Iris pigment epithelial cell (primary cell): ENCODE data around the gene CCR7.
"Not testable (repeated sequence)": the region's sequence is repeated elsewhere in the genome, so short reads cannot be mapped to it uniquely, and the experiment has no call there.

Source experiments
- DNase-seq: peaks from one replicate; pipeline ENCODE4 v3.0.0-alpha.2; 2011; ENCODE audit warnings: low read depth

CCR7 gene

GRCh38 chr17:40597556-40598300, 32.5 kb upstream of the CCR7 start:
- no peak for DNase-seq

DNA sequence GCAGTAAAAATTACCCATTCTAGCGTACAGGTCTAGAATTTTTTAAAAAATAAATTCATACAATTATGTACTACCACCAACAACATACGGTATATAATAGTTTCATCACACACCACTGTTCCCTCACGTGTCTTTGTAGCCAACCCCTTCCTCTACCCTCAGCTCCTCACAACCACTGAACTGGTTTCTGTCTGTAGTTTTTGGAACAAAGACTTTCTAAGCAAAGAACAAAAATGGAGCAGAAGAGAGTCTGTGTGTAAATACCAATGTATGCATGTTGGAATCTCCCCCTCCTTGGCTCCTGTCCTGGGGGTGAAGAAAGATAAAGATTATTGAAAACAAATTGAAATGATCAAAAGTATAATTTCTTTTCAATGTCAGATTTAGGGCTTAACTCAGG, 31.9 kb upstream of the CCR7 start:
- DNase-seq, result no peak

- DNase-seq, result no peak
Observed at GRCh38 chr17:40596261-40596919, 31.1 kb upstream of the CCR7 start.

DNA sequence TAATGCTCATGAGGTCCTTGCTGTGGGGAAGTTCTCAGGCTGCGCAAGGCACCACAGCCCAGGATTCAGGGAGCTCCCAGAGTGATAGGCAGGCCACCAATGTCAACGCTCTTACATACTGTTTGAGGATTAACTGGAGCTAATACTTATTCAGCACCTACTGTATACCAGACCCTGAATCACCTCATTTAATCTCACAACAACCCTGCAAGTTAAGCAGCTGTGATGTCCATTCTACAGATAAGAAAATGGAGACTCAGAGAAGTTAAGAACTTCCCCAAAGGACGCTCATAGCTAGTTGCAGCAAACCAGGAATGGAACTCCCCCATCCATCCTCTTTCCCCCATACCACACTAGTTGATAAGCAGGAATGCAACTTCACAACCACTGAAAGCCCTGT, 25.5 kb upstream of the CCR7 start:
- no peak for DNase-seq

DNA sequence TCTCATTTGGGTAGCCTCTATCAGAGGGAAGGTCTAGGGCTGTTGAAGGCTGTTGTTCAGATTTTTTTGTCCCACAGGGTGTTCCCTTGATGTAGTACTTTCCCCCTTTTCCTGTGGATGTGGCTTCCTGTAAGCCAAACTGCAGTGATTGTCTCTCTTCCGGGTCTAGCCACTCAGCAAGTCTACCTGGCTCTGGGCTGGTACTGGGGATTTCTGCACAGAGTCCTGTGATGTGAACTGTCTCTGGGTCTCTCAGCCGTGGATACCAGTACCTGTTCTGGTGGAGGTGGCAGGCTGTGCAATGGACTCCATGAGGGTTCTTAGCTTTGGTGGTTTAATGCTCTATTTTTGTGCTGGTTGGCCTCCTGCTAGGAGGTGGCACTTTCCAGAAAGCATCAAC, 23.3 kb upstream of the CCR7 start:
- no peak for DNase-seq

- not testable (repeated sequence) for DNase-seq
Observed at GRCh38 chr17:40586264-40586663, 21.0 kb upstream of the CCR7 start.

DNA sequence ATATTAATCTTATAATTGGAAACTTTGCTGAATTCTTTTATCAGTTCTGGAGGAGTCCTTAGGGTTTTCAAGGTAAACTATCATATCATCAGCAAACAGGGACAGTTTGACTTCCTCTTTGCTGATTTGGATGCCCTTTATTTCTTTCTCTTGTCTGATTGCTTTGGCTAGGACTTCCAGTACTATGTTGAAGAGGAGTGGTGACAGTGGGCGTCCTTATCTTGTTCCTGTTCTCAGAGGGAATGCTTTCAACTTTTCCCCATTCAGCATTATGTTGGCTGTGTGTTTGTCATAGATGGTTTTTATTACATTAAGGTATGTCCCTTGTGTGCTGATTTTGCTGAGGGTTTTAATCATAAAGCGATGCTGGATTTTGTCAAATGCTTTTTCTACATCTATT, 19.7 kb upstream of the CCR7 start:
- DNase-seq, result not testable (repeated sequence)

- no peak for DNase-seq
Observed at GRCh38 chr17:40582328-40582901, 17.1 kb upstream of the CCR7 start.

DNA sequence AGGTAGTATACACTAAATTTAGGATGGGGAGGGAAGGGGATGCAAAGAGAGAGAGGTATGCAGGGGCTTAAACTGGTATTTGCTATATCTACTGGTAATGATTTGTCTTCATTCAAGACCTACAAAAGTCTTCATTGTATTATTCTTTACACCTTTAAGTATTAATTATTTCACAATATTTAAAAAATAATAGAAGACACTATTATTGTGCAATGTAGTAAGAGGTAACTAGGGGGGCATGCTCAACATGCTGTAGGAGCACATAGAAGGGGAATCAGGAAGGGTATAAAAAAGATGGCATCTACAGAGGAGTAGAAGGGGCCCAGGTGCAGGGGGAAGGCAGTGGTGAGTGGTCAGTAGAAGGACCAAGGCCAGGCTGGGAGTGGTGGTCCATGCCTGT, 14.9 kb upstream of the CCR7 start:
- no peak for DNase-seq

- DNase-seq, result no peak
Observed at GRCh38 chr17:40579471-40579870, 14.2 kb upstream of the CCR7 start.

DNA sequence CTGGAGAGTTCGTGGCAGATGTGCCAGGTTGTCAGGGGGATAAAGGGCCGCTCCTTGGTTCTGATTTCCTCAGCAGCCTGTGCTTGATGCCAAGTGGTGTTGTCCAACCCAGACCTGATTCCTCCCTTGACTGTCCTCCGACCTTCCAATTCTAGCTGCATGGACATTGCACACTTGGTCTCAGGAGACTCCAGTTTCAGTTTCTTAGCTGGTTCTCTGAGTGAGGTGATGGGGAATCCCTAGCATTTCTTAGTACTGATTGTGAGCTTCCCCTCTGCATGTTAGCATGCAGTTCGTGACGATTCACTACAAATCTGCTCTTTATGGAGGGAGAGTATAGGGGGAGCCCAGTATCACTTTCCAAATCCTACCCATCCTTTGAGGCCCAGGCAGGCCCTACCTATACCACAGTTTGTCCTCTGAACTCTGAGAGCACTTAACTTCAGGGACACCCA, 12.4 kb upstream of the CCR7 start:
- DNase-seq, result no peak

GRCh38 chr17:40576113-40576740, 11.0 kb upstream of the CCR7 start:
- DNase-seq, result no peak

DNA sequence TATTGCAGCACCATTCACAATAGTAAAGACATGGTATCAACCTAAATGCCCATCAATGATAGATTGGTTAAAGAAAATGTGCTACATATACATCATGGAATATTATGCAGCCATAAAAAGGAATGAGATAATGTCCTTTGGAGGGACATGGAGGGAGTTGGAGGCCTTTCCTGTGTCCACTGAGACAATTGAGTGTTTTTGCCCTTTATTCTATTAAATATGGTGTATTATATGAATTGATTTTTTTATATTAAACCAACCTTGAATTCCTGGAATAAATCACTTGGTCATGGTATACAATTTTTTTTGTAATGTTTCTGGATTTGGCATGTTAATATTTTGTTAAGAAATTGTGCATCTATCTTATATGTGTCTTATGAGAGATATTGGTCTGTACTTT, 9.0 kb upstream of the CCR7 start:
- DNase-seq, result no peak

DNA sequence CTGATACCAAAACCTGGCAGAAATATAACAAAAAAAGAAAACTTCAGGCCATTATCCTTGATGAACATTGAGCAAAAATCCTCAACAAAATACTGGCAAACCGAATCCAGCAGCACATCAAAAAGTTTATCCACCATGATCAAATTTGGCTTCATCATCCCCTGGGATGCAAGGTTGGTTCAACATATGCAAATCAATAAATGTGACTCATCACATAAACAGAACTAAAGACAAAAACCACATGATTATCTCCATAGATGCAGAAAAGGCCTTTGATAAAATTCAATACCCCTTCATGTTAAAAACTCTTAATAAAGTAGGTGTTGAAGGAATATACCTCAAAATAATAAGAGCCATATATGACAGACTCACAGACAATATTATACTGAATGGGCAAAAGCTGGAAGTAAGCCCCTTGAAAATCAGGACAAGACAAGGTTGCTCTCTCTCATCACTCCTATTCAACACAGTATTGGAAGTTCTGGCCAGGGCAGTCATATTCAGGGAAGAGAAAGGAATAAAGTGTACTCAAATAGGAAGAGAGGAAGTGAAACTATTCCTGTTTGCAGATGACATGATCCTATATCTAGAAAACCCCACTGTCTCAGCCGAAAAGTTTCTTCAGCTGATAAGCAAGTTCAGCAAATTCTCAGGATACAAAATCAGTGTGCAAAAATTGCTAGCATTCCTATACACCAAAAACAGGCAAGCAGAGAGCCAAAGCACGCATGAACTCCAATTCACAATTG, 7.1 kb upstream of the CCR7 start:
- DNase-seq, result not testable (repeated sequence)

GRCh38 chr17:40568074-40568836, 3.0 kb upstream of the CCR7 start:
- DNase-seq, result no peak

DNA sequence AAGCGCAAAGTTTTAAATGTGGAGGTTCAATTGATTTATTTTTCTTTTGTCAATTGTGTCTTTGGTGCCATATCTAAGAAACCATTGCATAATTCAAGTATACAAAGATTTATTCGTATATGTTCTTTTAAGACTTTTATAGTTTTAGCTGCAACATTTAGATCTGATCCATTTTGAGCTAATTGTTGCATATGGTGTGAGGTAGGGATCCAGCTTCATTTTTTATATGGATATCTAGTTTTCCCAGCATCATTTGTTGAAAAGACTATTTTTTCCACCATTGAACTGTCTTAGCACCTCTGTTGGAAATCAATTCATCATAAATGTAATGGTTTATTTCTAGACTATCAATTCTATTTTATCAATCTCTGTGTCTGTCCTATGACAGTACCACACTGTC, 2.1 kb upstream of the CCR7 start:
- DNase-seq, result no peak

DNA sequence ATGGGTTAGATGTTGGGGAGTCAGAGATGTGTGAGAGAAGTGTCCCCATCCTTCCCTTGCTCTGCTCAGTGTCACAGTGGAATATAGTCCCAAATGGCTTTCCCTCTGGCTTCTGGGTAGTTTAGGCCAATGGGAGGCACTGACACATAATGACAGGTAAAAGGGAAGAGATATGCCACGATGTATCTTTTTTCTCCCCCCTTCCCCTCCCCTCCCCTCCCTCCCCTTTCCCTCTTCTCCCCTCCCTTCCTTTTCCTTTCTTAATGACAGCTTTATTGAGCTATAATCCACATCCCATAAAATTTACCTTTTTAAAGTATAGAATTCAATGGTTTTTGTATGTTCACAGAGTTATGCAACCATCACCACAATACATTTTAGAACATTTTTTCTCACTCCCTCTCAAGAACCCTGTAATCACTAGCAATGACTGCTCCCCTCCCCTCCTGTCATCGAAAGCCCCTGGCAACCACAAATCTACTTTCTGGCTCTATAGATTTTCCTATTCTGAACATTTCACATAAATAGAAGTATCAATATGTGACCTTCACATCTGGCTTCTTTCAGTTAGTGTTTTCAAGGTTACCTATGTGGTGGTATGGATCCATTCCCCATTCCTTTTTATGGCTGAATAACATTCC, 617 bp upstream of the CCR7 start:
- DNase-seq, result no peak

DNA sequence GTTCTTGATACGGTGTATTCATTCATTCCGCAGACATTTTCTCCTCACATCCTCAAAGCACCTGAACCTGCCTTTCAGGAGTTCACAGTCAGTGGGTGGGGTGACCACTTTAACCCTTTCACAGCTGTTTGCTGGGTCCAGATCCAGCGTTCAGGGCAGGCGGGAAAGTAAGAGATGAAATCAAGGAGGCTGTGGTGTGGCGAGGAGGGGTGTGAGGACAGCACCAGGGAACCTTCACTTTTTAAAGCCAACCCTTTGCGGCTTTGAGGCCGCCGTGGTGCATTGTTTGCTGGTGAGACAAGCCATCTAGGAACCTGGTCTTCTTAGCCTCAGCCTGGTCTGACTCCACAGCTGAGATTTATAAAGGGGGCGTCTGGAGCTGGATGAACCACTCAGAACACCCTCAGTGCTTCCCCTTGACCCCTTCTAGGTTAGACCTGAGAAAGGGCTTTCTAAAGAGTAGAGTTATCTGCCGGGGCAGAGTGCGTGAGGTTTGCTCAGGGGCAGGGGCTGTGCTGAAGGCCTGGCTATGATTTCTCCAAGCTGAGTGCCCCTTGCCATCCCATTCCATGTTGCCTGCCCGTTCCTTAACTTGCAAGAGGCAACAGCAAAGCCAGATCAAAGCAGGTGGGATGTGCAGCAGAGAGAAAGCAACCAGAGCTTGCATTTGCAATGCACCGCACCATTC, 933 bp downstream of the CCR7 start:
- DNase-seq, result no peak

DNA sequence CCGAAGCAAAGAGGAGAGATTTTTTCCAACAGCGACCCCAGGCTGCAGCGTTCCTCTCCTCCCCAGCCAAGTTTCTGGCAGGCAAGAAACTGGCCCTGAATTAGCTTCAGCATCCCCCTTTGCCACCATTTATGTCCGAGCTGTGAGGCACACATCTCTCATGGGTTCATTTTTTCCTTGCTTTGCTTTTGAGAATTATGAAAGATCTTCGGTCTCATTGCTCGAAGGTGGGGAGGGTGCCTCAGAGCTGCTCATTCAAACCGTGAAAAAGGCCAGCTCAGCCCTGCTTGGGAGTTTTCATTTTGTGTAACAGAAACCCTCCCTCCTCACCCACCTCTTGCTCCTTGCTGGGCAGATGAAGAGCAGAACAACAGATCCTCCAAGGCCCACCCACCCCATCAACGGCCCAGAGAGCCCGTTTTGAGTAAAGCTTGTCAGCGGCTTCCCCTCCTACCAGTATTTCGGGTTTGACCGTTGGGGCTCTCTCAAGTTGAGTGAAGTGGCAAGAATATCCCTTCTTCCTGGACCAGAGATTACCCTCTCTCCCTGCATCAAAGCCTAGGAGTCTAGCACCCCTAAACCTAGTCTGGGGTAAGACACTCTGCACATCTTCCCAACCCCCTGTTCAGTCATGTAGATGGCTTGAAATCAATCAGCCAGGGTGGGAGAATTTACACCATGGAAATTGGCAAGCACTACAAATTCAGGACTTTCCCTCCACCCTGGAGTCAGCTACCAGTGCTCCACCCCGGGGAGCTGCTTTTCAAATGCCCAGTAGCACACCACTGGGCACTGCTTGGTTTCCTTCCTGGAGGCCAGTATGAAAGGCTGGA, 1.8 kb downstream of the CCR7 start:
- no peak for DNase-seq

DNA sequence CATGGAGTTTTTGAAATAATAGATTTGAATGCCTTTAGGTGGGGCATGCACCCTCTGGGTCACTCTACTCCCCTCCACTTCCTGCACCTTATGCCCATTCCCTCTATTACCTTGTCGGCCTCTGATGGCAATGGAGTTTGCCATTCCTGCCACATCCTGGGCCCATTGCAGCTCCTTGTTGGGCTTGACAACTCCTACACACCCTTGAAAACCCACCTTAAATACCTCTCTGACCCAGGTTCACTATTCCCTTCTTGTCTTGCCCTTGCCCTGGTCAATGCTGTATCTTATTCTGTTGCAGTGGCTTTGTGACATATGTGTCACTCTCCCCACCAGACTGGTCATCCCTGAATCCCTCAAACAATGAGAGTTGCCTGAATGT, 2.4 kb downstream of the CCR7 start:
- no peak for DNase-seq
